Measurements from ENCODE around the gene ANAPC2.

The ANAPC2 gene

GRCh38 chr9:137188490-137189296 lies at the start of gene ANAPC2, which contains the start of gene SSNA1:
ANAPC2 (minus strand) TSS chr9:137188560; CDS start chr9:137188532, 28 bp downstream.
SSNA1 (plus strand) TSS chr9:137188676; CDS start chr9:137188727, 51 bp downstream.
- Mint-ChIP-seq H3K36me3 (no peaks in the 10 kb centered on the region), H3K27me3 (no peaks in the 10 kb centered on the region), H3K4me1 (ENCODE audit: low read depth) (peaks cover 22% of the 10 kb centered on the region), H3K4me3 (peak within 1 kb of the TSS; percentile 96), H3K27ac (peak within 1 kb of the TSS; percentile 92), H3K9me3 (ENCODE audit: low read depth) (no peaks in the 10 kb centered on the region)

GRCh38 chr9:137236936-137237421 lies 48.6 kb upstream of the ANAPC2 start:
- H3K36me3 Mint-ChIP-seq: no peaks in the 10 kb centered on the region
- no peak overlapping the region for H3K4me3 Mint-ChIP-seq
- no peaks in the 10 kb centered on the region for H3K27me3 Mint-ChIP-seq

GRCh38 chr9:137236238-137236935 lies 48.0 kb upstream of the ANAPC2 start:
- Mint-ChIP-seq H3K36me3 (no peaks in the 10 kb centered on the region), H3K27ac (no peak overlapping the region), H3K27me3 (no peaks in the 10 kb centered on the region), H3K4me3 (no peak overlapping the region), H3K9me3 (ENCODE audit: low read depth) (no peaks in the 10 kb centered on the region), H3K4me1 (ENCODE audit: low read depth) (peaks cover 10% of the 10 kb centered on the region)

More at GRCh38 chr9:137236936-137237421, 48.6 kb upstream of the ANAPC2 start:
- no peaks in the 10 kb centered on the region for H3K9me3 Mint-ChIP-seq (ENCODE audit: low read depth)
- H3K27ac Mint-ChIP-seq: no peak overlapping the region
- peaks cover 10% of the 10 kb centered on the region for H3K4me1 Mint-ChIP-seq (ENCODE audit: low read depth)

GRCh38 chr9:137235424-137236237 lies 47.3 kb upstream of the ANAPC2 start:
- peaks cover 8% of the 10 kb centered on the region for H3K4me1 Mint-ChIP-seq (ENCODE audit: low read depth)
- no peaks in the 10 kb centered on the region for H3K36me3 Mint-ChIP-seq
- H3K4me3 Mint-ChIP-seq: no peak overlapping the region
- no peak overlapping the region for H3K27ac Mint-ChIP-seq
- no peaks in the 10 kb centered on the region for H3K27me3 Mint-ChIP-seq
- no peaks in the 10 kb centered on the region for H3K9me3 Mint-ChIP-seq (ENCODE audit: low read depth)

GRCh38 chr9:137234758-137235423 lies 46.5 kb upstream of the ANAPC2 start:
- no peaks in the 10 kb centered on the region for H3K9me3 Mint-ChIP-seq (ENCODE audit: low read depth)
- H3K36me3 Mint-ChIP-seq: no peaks in the 10 kb centered on the region
- H3K4me1 Mint-ChIP-seq (ENCODE audit: low read depth): peaks cover 8% of the 10 kb centered on the region
- no peaks in the 10 kb centered on the region for H3K27me3 Mint-ChIP-seq
- no peak overlapping the region for H3K27ac Mint-ChIP-seq
- H3K4me3 Mint-ChIP-seq: no peak overlapping the region

- Mint-ChIP-seq H3K27ac (no peak overlapping the region), H3K36me3 (no peaks in the 10 kb centered on the region), H3K27me3 (no peaks in the 10 kb centered on the region), H3K4me1 (ENCODE audit: low read depth) (peaks cover 8% of the 10 kb centered on the region), H3K9me3 (ENCODE audit: low read depth) (no peaks in the 10 kb centered on the region), H3K4me3 (no peak overlapping the region)
Observed at GRCh38 chr9:137234055-137234697, 45.8 kb upstream of the ANAPC2 start.

GRCh38 chr9:137233143-137233980 lies 45.0 kb upstream of the ANAPC2 start:
- Mint-ChIP-seq H3K27ac (no peak overlapping the region), H3K9me3 (ENCODE audit: low read depth) (no peaks in the 10 kb centered on the region), H3K4me1 (ENCODE audit: low read depth) (peaks cover 2% of the 10 kb centered on the region), H3K27me3 (no peaks in the 10 kb centered on the region), H3K4me3 (no peak overlapping the region), H3K36me3 (no peaks in the 10 kb centered on the region)

GRCh38 chr9:137232510-137232909 lies 44.1 kb upstream of the ANAPC2 start:
- Mint-ChIP-seq H3K4me3 (no peak overlapping the region), H3K27ac (no peak overlapping the region), H3K27me3 (peaks cover 2% of the 10 kb centered on the region), H3K9me3 (ENCODE audit: low read depth) (no peaks in the 10 kb centered on the region), H3K36me3 (no peaks in the 10 kb centered on the region), H3K4me1 (ENCODE audit: low read depth) (peaks cover 4% of the 10 kb centered on the region)

GRCh38 chr9:137232101-137232500 lies 43.7 kb upstream of the ANAPC2 start:
- peaks cover 5% of the 10 kb centered on the region for H3K4me1 Mint-ChIP-seq (ENCODE audit: low read depth)
- H3K27me3 Mint-ChIP-seq: peaks cover 2% of the 10 kb centered on the region
- no peak overlapping the region for H3K27ac Mint-ChIP-seq
- no peak overlapping the region for H3K4me3 Mint-ChIP-seq
- no peaks in the 10 kb centered on the region for H3K9me3 Mint-ChIP-seq (ENCODE audit: low read depth)
- H3K36me3 Mint-ChIP-seq: no peaks in the 10 kb centered on the region

- Mint-ChIP-seq H3K27me3 (peaks cover 2% of the 10 kb centered on the region), H3K27ac (no peak overlapping the region), H3K9me3 (ENCODE audit: low read depth) (no peaks in the 10 kb centered on the region), H3K4me3 (no peak overlapping the region), H3K36me3 (no peaks in the 10 kb centered on the region), H3K4me1 (ENCODE audit: low read depth) (peaks cover 3% of the 10 kb centered on the region)
Observed at GRCh38 chr9:137231372-137232039, 43.1 kb upstream of the ANAPC2 start.

- no peak within 1 kb of the TSS for H3K27ac Mint-ChIP-seq
- peaks cover 2% of the 10 kb centered on the region for H3K27me3 Mint-ChIP-seq
- H3K9me3 Mint-ChIP-seq (ENCODE audit: low read depth): no peaks in the 10 kb centered on the region
- no peak within 1 kb of the TSS for H3K4me3 Mint-ChIP-seq
- H3K36me3 Mint-ChIP-seq: no peaks in the 10 kb centered on the region
- peaks cover 3% of the 10 kb centered on the region for H3K4me1 Mint-ChIP-seq (ENCODE audit: low read depth)
Observed at GRCh38 chr9:137230705-137231371, 42.5 kb upstream of the ANAPC2 start, which contains the start of gene SLC34A3. SLC34A3 (plus strand) TSS chr9:137230901; CDS start chr9:137231703, 802 bp downstream.

- Mint-ChIP-seq H3K36me3 (no peaks in the 10 kb centered on the region), H3K4me1 (ENCODE audit: low read depth) (peaks cover 3% of the 10 kb centered on the region), H3K27ac (no peak overlapping the region), H3K4me3 (no peak overlapping the region), H3K9me3 (ENCODE audit: low read depth) (no peaks in the 10 kb centered on the region), H3K27me3 (peaks cover 2% of the 10 kb centered on the region)
Observed at GRCh38 chr9:137229903-137230704, 41.7 kb upstream of the ANAPC2 start.

Measured in activated naive CD8-positive, alpha-beta T cell (primary cell).